Measurements from ENCODE around the gene CAPN14. TPM values are rescaled to one million over a fixed set of nuclear protein-coding genes. Genes with fewer than 3 reads are reported as not detected.

CAPN14 gene
- total RNA-seq, 1 experiment from 2014 or later: 0.13 TPM

DNA sequence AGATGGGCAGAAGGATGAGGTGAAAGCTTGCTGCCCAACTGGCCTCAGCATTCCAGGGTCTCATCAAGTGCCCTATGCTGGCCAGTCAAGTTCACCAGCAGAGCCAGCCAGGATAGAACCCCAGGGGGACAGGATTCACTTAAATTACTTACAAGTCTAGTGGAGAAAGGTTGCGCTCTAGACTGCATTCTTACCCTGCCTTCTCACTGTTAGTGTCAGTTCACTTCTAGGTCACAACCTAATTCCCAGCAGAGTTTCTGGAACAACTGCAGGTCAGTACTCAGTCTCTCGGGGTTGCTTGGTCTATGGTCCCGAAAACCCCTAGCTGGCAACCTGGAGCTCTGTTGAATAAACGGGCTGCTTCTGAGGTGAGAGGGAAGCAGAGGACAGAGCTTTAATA lies 46.2 kb downstream of the CAPN14 start:
- BruUV-seq (replicated peaks): no TSS peak
- H3K36me3 ChIP-seq (ENCODE audit: insufficient read depth, low read length, poor library complexity, severe bottlenecking): no peaks in the 10 kb centered on the region
- no peaks in the 10 kb centered on the region for H3K9me3 ChIP-seq (ENCODE audit: low read depth, low read length, poor library complexity, severe bottlenecking)
- no peak overlapping the region for H3K27ac ChIP-seq (ENCODE audit: low read depth, low read length, poor library complexity, severe bottlenecking)
- intact Hi-C loops (cut with micrococcal nuclease; ENCODE audit: unreplicated experiment): loop anchor here (2.0 kb wide), 3 partner anchors 162 to 456 kb away; no protein-coding TSS in a partner anchor
- TF ChIP-seq EZH2 (IDR thresholded peaks at IDR 0.05; ENCODE audit: borderline replicate concordance, low read depth, low read length, poor library complexity, severe bottlenecking): no peak
- TF ChIP-seq, protein P1, sequence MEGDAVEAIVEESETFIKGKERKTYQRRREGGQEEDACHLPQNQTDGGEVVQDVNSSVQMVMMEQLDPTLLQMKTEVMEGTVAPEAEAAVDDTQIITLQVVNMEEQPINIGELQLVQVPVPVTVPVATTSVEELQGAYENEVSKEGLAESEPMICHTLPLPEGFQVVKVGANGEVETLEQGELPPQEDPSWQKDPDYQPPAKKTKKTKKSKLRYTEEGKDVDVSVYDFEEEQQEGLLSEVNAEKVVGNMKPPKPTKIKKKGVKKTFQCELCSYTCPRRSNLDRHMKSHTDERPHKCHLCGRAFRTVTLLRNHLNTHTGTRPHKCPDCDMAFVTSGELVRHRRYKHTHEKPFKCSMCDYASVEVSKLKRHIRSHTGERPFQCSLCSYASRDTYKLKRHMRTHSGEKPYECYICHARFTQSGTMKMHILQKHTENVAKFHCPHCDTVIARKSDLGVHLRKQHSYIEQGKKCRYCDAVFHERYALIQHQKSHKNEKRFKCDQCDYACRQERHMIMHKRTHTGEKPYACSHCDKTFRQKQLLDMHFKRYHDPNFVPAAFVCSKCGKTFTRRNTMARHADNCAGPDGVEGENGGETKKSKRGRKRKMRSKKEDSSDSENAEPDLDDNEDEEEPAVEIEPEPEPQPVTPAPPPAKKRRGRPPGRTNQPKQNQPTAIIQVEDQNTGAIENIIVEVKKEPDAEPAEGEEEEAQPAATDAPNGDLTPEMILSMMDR (conservative IDR thresholded peaks at IDR 0.05; ENCODE audit: low read depth, low read length): no peak
- H3K27me3 ChIP-seq (replicated peaks; ENCODE audit: insufficient read depth, low read depth, low read length, poor library complexity): peaks cover 6% of the 10 kb centered on the region
- no peak for DNase-seq (ENCODE audit: low spot score)
- H3K4me1 ChIP-seq (ENCODE audit: insufficient read depth, low read length, poor library complexity, severe bottlenecking): no peaks in the 10 kb centered on the region
- POLR2A ChIA-PET (ENCODE audit: low non-redundant PET): no interaction called here
- CTCF ChIA-PET: interaction anchor here (1.1 to 1.9 kb wide), 3 partner anchors 33 to 459 kb away, joined by 4 to 27 read pairs (median 5); partner anchors contain the start of gene GALNT14
- no peak overlapping the region for H3K4me3 ChIP-seq (ENCODE audit: low read depth, low read length, poor library complexity, severe bottlenecking)

DNA sequence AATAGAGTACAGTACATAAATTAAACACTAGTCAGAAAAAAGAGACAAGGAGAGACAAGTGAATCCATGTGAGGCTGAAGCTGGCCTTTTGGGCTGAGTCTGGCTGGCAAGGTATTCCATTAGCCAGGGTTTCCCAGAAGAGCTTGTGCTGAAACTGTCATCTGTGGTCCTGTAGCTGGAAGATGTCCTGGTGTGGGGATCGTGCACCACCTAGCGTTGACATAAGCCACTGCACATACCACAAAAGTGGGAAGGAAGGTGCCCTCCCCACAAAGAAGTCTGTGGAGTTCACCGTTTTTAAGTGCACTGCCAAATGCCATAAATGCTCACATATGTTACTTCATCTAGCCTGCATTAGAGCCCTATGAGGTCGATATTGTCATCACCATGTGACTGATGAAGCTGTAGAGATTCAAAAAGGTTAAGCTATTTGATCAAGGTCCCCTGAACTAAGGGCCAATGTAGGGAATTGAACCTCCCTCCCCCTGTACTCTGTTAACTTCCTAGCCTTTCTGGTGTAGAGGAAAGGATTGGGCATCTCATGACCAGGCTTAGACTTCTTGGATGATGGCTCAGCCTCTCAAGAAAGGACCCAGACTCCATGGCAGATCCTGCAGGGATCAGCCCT lies 47.1 kb downstream of the CAPN14 start:
- Histone ChIP-seq H3K4me1 (ENCODE audit: insufficient read depth, low read length, poor library complexity, severe bottlenecking) (no peaks in the 10 kb centered on the region), H3K4me3 (ENCODE audit: low read depth, low read length, poor library complexity, severe bottlenecking) (no peak overlapping the region), H3K27me3 (replicated peaks; ENCODE audit: insufficient read depth, low read depth, low read length, poor library complexity) (peaks cover 6% of the 10 kb centered on the region), H3K36me3 (ENCODE audit: insufficient read depth, low read length, poor library complexity, severe bottlenecking) (no peaks in the 10 kb centered on the region), H3K9me3 (ENCODE audit: low read depth, low read length, poor library complexity, severe bottlenecking) (no peaks in the 10 kb centered on the region), H3K27ac (ENCODE audit: low read depth, low read length, poor library complexity, severe bottlenecking) (no peak overlapping the region)
- no TSS peak for BruUV-seq (replicated peaks)
- DNase-seq (ENCODE audit: low spot score): peak; percentile 72
- CTCF ChIA-PET: interaction anchor here (0.5 to 1.9 kb wide), 12 partner anchors 30 to 1005 kb away, joined by 3 to 27 read pairs (median 5); partner anchors contain the start of gene GALNT14
- intact Hi-C loops (cut with micrococcal nuclease; ENCODE audit: unreplicated experiment): loop anchor here (2.0 kb wide), 3 partner anchors 163 to 455 kb away; no protein-coding TSS in a partner anchor
- POLR2A ChIA-PET (ENCODE audit: low non-redundant PET): no interaction called here
- no peak for TF ChIP-seq EZH2 (IDR thresholded peaks at IDR 0.05; ENCODE audit: borderline replicate concordance, low read depth, low read length, poor library complexity, severe bottlenecking)
- TF ChIP-seq, protein P1 (conservative IDR thresholded peaks at IDR 0.05; ENCODE audit: low read depth, low read length): peak; percentile 93

DNA sequence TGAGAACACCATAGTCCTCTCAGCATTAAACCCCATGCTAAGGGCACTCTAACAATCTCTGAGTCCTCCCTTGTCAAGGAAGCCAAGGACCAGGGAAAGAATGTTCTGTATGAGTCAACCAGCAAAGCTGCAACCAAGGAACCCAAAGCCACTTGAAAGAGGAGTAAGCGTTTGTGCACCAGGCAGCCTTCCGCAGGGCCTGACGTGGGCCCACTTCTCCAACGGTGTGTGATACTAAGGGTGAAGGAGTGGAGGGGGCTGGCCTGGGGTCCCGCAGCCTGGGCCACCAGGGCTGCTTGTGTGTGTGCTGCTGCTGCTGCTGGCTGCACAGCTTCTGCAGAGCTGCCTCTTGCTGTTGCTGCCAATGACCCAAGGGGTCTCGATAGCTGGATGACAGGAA lies 49.0 kb downstream of the CAPN14 start:
- Histone ChIP-seq H3K4me1 (ENCODE audit: insufficient read depth, low read length, poor library complexity, severe bottlenecking) (no peaks in the 10 kb centered on the region), H3K36me3 (ENCODE audit: insufficient read depth, low read length, poor library complexity, severe bottlenecking) (no peaks in the 10 kb centered on the region), H3K9me3 (ENCODE audit: low read depth, low read length, poor library complexity, severe bottlenecking) (no peaks in the 10 kb centered on the region), H3K27ac (ENCODE audit: low read depth, low read length, poor library complexity, severe bottlenecking) (no peak overlapping the region), H3K4me3 (ENCODE audit: low read depth, low read length, poor library complexity, severe bottlenecking) (no peak overlapping the region), H3K27me3 (replicated peaks; ENCODE audit: insufficient read depth, low read depth, low read length, poor library complexity) (peaks cover 2% of the 10 kb centered on the region)
- no peak for DNase-seq (ENCODE audit: low spot score)
- no TSS peak for BruUV-seq (replicated peaks)
- TF ChIP-seq, protein P1 (conservative IDR thresholded peaks at IDR 0.05; ENCODE audit: low read depth, low read length): no peak
- TF ChIP-seq EZH2 (IDR thresholded peaks at IDR 0.05; ENCODE audit: borderline replicate concordance, low read depth, low read length, poor library complexity, severe bottlenecking): no peak
- CTCF ChIA-PET: interaction anchor here (1.5 kb wide), 1 partner anchor 457 kb away, joined by 4 read pairs; no protein-coding TSS in a partner anchor
- intact Hi-C loops (cut with micrococcal nuclease; ENCODE audit: unreplicated experiment): no loop called here
- POLR2A ChIA-PET (ENCODE audit: low non-redundant PET): no interaction called here
